Subcutaneous adipose tissue (tissue), 4 donors: ENCODE data around the gene IGSF23. TPM values are rescaled to one million over a fixed set of nuclear protein-coding genes. Genes with fewer than 3 reads are reported as not detected.

Experiments
- CTCF ChIP-seq: fragments of 450-650 bp; IDR thresholded peaks from one replicate; pipeline ENCODE4 v1.5.1; 2016; ENCODE audit warnings: low read depth, mild to moderate bottlenecking, control low read depth, antibody characterized with exemption, moderate library complexity
- total RNA-seq, 4 donors: library from RNA; depleted of rRNA; stranded (reverse); fragments of >200 nt; gene quantifications; one replicate each; pipeline ENCODE4 v1.1.0, GENCODE V29; 2016

Gene IGSF23, protein sequence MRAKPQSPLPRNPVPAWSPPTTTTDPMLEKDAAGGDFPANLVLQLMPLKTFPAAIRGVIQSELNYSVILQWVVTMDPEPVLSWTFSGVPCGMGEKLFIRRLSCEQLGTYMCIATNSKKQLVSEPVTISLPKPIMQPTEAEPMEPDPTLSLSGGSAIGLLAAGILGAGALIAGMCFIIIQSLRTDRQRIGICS
- total RNA-seq = not detected

GRCh38 chr19:44613295-44614178 lies at the start of gene IGSF23:
TSS of gene IGSF23 (plus strand) at chr19:44613563. CDS start at chr19:44613646, 83 bp downstream.
- no peak for TF ChIP-seq CTCF

DNA sequence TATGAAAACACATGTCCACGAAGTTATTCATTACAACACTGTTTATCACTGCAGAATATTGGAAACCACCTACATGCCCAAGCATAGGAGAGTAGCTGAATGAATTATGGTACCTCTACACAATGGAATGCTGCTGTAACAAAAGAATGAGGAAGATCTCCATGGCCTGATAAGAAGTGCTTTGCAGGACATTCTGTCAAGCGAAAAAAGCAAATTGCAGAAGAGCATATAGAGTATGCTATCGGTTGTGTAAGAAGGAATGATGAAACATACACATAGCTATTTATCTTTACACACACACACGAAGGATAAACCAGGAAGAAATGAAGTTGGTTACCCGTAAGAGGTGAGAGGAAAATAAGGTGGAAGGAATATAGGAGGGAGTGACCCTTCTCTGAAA lies 46.4 kb upstream of the IGSF23 start:
- no peak for TF ChIP-seq CTCF

- no peak for TF ChIP-seq CTCF
These were observed 45.6 kb upstream of the IGSF23 start for GRCh38 chr19:44567745-44568144.

DNA sequence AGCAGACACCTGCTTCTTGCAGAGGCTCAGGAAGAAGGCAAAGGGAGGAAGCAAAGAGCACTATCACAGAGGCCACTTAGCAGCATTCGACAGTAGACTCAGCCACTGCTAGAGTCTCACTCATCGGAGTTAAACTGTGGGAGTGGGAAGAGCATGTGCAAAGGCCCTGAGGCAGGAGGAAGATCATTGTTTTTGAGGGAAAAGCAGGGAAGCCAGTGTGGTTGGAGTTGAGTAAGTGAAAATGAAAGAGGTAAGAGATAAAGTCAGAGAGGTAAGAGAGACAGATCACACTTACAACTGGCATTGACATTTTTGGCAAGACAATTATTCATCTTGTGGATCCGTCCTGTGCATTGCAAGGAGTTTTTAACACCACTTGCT lies 42.8 kb upstream of the IGSF23 start:
- no peak for TF ChIP-seq CTCF

GRCh38 chr19:44570984-44571684 lies 42.2 kb upstream of the IGSF23 start:
- TF ChIP-seq CTCF = no peak

GRCh38 chr19:44571830-44572580 lies 41.4 kb upstream of the IGSF23 start:
- TF ChIP-seq CTCF = no peak
